Gastroesophageal sphincter (tissue), 3 donors: ENCODE data around the gene BIK.

Source experiments
- CTCF ChIP-seq, 4 experiments: fragments of 200-600 bp in 2 of 4; fragments of 450-650 bp in 2 of 4; sonication (generic) in 1 of 4; IDR thresholded peaks; one replicate each; pipeline ENCODE4 v1.5.1; 2017 to 2019; ENCODE audit warnings: antibody characterized with exemption in 4 of 4, mild to moderate bottlenecking in 2 of 4, moderate library complexity in 2 of 4
- EP300 ChIP-seq: sonication (generic); formaldehyde crosslinking; IDR thresholded peaks from one replicate; pipeline ENCODE4 v1.6.1; 2017; ENCODE audit warnings: antibody characterized with exemption, mild to moderate bottlenecking
- POLR2A ChIP-seq, 2 donors: fragments of 450-650 bp; IDR thresholded peaks; one replicate each; pipeline ENCODE4 v1.6.1; 2017; ENCODE audit warnings: antibody characterized with exemption in 2 of 2, mild to moderate bottlenecking in 2 of 2, moderate library complexity in 1 of 2

- TF ChIP-seq CTCF (IDR thresholded peaks at IDR 0.05) (no peak), EP300 (no peak), POLR2A (IDR thresholded peaks at IDR 0.05) (no peak)
These were observed 54.1 kb downstream of the BIK start for GRCh38 chr22:43164636-43165035.
